Smooth muscle cell (in vitro differentiated cells): Measurements from ENCODE around the gene INTS15. TPM values are rescaled to one million over a fixed set of nuclear protein-coding genes. Genes with fewer than 3 reads are reported as not detected.

ENCODE experiments used
- DNase-seq: peaks from one replicate; lab custom pipeline; 2025; ENCODE audit not compliant: unreplicated experiment; lab: John Stamatoyannopoulos, UW
- H2AFZ ChIP-seq: fragments of 200-600 bp; sonication (generic); 2 replicates; pipeline ENCODE4 v1.6.0; 2016; ENCODE audit warnings: antibody characterized with exemption, low read depth, mild to moderate bottlenecking
- H3F3A ChIP-seq: fragments of 200-600 bp; sonication (generic); 2 replicates; pipeline ENCODE4 v1.6.0; 2017; ENCODE audit warnings: antibody characterized with exemption, low read depth
- H3K27ac ChIP-seq: fragments of 200-600 bp; sonication (generic); 2 replicates; pipeline ENCODE4 v1.5.1; 2016; ENCODE audit warnings: low read depth, mild to moderate bottlenecking
- H3K27me3 ChIP-seq: fragments of 200-600 bp; sonication (generic); 2 replicates; pipeline ENCODE4 v1.6.1; 2016; ENCODE audit warnings: low read depth, mild to moderate bottlenecking
- H3K36me3 ChIP-seq: fragments of 200-600 bp; sonication (generic); 2 replicates; pipeline ENCODE4 v1.5.1; 2016; ENCODE audit warnings: low read depth
- H3K4me1 ChIP-seq: fragments of 200-600 bp; sonication (generic); 2 replicates; pipeline ENCODE4 v1.5.1; 2016; ENCODE audit warnings: low read depth
- H3K4me2 ChIP-seq: fragments of 200-600 bp; sonication (generic); 2 replicates; pipeline ENCODE4 v1.6.0; 2016; ENCODE audit warnings: mild to moderate bottlenecking
- H3K4me3 ChIP-seq: fragments of 200-600 bp; sonication (generic); 2 replicates; pipeline ENCODE4 v1.5.1; 2016; ENCODE audit warnings: mild to moderate bottlenecking
- H3K79me2 ChIP-seq: fragments of 200-600 bp; sonication (generic); 2 replicates; pipeline ENCODE4 v1.6.0; 2016; ENCODE audit warnings: low read depth, mild to moderate bottlenecking
- H3K9ac ChIP-seq: fragments of 200-600 bp; sonication (generic); 2 replicates; pipeline ENCODE4 v1.6.0; 2016; ENCODE audit warnings: low read depth
- H3K9me3 ChIP-seq: fragments of 200-600 bp; sonication (generic); replicated peaks from 2 replicates; pipeline ENCODE4 v1.5.1; 2016; ENCODE audit warnings: low read depth
- H4K20me1 ChIP-seq: fragments of 200-600 bp; sonication (generic); 2 replicates; pipeline ENCODE4 v1.6.0; 2016; ENCODE audit warnings: low read depth
- CTCF ChIP-seq: fragments of 200-600 bp; sonication (generic); IDR thresholded peaks from 2 replicates; pipeline ENCODE4 v1.5.1; 2017; ENCODE audit warnings: borderline replicate concordance, mild to moderate bottlenecking, antibody characterized with exemption; ENCODE audit not compliant: insufficient read depth, poor library complexity, severe bottlenecking
- WGBS: methylation state at CpG from one replicate; pipeline ENCODE4 v1.1.7; 2016; ENCODE audit warnings: low lambda C conversion rate; 5-methylcytosine and 5-hydroxymethylcytosine counted together
- polyA plus RNA-seq: library from polyadenylated mRNA; unstranded; fragments of >200 nt; fragmentation: Nextera tagmentation; extraction: Ambion mirVana; gene quantifications from 2 replicates; pipeline ENCODE4 v1.2.1, GENCODE V29; 2016
- total RNA-seq: library from RNA; depleted of rRNA; stranded (reverse); fragments of >200 nt; gene quantifications from 2 replicates; pipeline ENCODE4 v1.2.3, GENCODE V29; 2014

The INTS15 gene
- total and polyA plus RNA-seq, 2 experiments from 2014 or later: 14.7 to 25.9 TPM

- Histone ChIP-seq H3F3A (peaks cover 13% of the 10 kb centered on the region), H3K36me3 (no peaks in the 10 kb centered on the region), H3K27ac (no peak overlapping the region), H3K9me3 (no peaks in the 10 kb centered on the region), H3K79me2 (peaks cover 23% of the 10 kb centered on the region), H3K4me2 (peak overlapping the region; percentile 79), H3K4me3 (peak overlapping the region; percentile 93), H3K9ac (no peak overlapping the region), H4K20me1 (peaks cover 5% of the 10 kb centered on the region), H3K4me1 (peaks cover 4% of the 10 kb centered on the region), H2AFZ (no peak overlapping the region), H3K27me3 (no peaks in the 10 kb centered on the region)
- WGBS: 58% methylated on average over 20 of the region's 22 CpGs
- no peak for DNase-seq
- no peak for TF ChIP-seq CTCF
These were observed 531 bp upstream of the INTS15 start for GRCh38 chr7:6589151-6589828.

- TF ChIP-seq CTCF: no peak
- WGBS: 17% methylated on average over 10 of the region's 10 CpGs
- peaks cover 23% of the 10 kb centered on the region for H3K79me2 ChIP-seq
These were observed 857 bp downstream of the INTS15 start for GRCh38 chr7:6590645-6591110.

GRCh38 chr7:6600093-6600492, 10.3 kb downstream of the INTS15 start:
- no peaks in the 10 kb centered on the region for H3K36me3 ChIP-seq
- no peak overlapping the region for H2AFZ ChIP-seq
- H3K9me3 ChIP-seq: no peaks in the 10 kb centered on the region
- no peaks in the 10 kb centered on the region for H3K79me2 ChIP-seq
- H3K27me3 ChIP-seq: no peaks in the 10 kb centered on the region
- no peaks in the 10 kb centered on the region for H3F3A ChIP-seq
- no peak overlapping the region for H3K4me3 ChIP-seq
- no peak overlapping the region for H3K4me2 ChIP-seq
- H4K20me1 ChIP-seq: no peaks in the 10 kb centered on the region
- WGBS: 96% methylated on average over 15 of the region's 15 CpGs
- TF ChIP-seq CTCF: no peak
- H3K27ac ChIP-seq: no peak overlapping the region
- no peaks in the 10 kb centered on the region for H3K4me1 ChIP-seq
- no peak for DNase-seq
- H3K9ac ChIP-seq: no peak overlapping the region

More at GRCh38 chr7:6590645-6591110, 857 bp downstream of the INTS15 start:
- Histone ChIP-seq H4K20me1 (peaks cover 5% of the 10 kb centered on the region), H3K9me3 (no peaks in the 10 kb centered on the region), H3F3A (peaks cover 13% of the 10 kb centered on the region), H2AFZ (peak overlapping the region; percentile 77), H3K27me3 (no peaks in the 10 kb centered on the region), H3K4me1 (peaks cover 4% of the 10 kb centered on the region), H3K36me3 (no peaks in the 10 kb centered on the region), H3K9ac (peak overlapping the region; percentile 78), H3K4me2 (peak overlapping the region; percentile 96), H3K27ac (peak overlapping the region; percentile 49), H3K4me3 (peak overlapping the region; percentile 93)
- no peak for DNase-seq

GRCh38 chr7:6604458-6604857, 14.6 kb downstream of the INTS15 start:
- Histone ChIP-seq H3K9me3 (no peaks in the 10 kb centered on the region), H2AFZ (no peak overlapping the region), H4K20me1 (no peaks in the 10 kb centered on the region), H3K9ac (no peak overlapping the region), H3F3A (no peaks in the 10 kb centered on the region), H3K27me3 (no peaks in the 10 kb centered on the region), H3K27ac (no peak overlapping the region), H3K36me3 (no peaks in the 10 kb centered on the region), H3K4me3 (no peak overlapping the region), H3K4me1 (no peaks in the 10 kb centered on the region), H3K4me2 (no peak overlapping the region), H3K79me2 (no peaks in the 10 kb centered on the region)
- WGBS: 95% methylated on average over 10 of the region's 10 CpGs
- TF ChIP-seq CTCF: no peak
- no peak for DNase-seq
